Hematopoietic multipotent progenitor cell treated with erythropoietin and hydrocortisone succinate and interleukin-3 and kit ligand, for 15 days (in vitro differentiated cells): Measurements from ENCODE around the gene ABCD1.
A peak's percentile ranks its signal among the peaks of the same experiment; 100 is the strongest.

ENCODE experiments used
- DNase-seq: peaks from one replicate; pipeline ENCODE4 v3.0.0-alpha.2; 2015; ENCODE audit warnings: low spot score

The ABCD1 gene

GRCh38 chrX:153793291-153793690 lies 68.6 kb downstream of the ABCD1 start:
- DNase-seq = peak; percentile 4
